Activated CD8-positive, alpha-beta T cell treated with anti-CD3 and anti-CD28 coated beads for 36 hours (primary cell): ENCODE data around the gene DNAJB11. TPM values are rescaled to one million over a fixed set of nuclear protein-coding genes. Genes with fewer than 3 reads are reported as not detected.
A peak's percentile ranks its signal among the peaks of the same experiment; 100 is the strongest.
"Not testable (repeated sequence)": the region's sequence is repeated elsewhere in the genome, so short reads cannot be mapped to it uniquely, and the experiment has no call there.

ENCODE experiments used
- ATAC-seq: fragments of 200-7000 bp; cut with Tn5 transposase; one replicate; pipeline ENCODE4 v1.10.0; 2021; ENCODE audit warnings: mild to moderate bottlenecking, moderate library complexity
- CTCF ChIA-PET: fragments of 350-600 bp; sonication (Branson Sonifier 250); formaldehyde crosslinking; loops from one replicate; lab custom pipeline; 2021; ENCODE audit warnings: antibody characterized with exemption; lab: Charles Lee
- POLR2A ChIA-PET: fragments of 350-600 bp; sonication (Branson Sonifier 250); formaldehyde crosslinking; loops from one replicate; lab custom pipeline; 2021; ENCODE audit warnings: antibody characterized with exemption; lab: Charles Lee
- DNase-seq: peaks from one replicate; pipeline ENCODE4 v3.0.0-alpha.2; 2020
- H3K27ac Mint-ChIP-seq: one replicate; pipeline ENCODE4 v1.8.0; 2021; ENCODE audit warnings: mild to moderate bottlenecking, mixed read lengths
- H3K27me3 Mint-ChIP-seq: one replicate; pipeline ENCODE4 v1.8.0; 2021; ENCODE audit warnings: mixed read lengths
- H3K36me3 Mint-ChIP-seq: one replicate; pipeline ENCODE4 v1.8.0; 2021; ENCODE audit warnings: low read depth, mixed read lengths
- H3K4me1 Mint-ChIP-seq: one replicate; pipeline ENCODE4 v1.8.0; 2021; ENCODE audit warnings: low read depth, mixed read lengths
- H3K4me3 Mint-ChIP-seq: one replicate; pipeline ENCODE4 v1.8.0; 2021; ENCODE audit warnings: mild to moderate bottlenecking, moderate library complexity, mixed read lengths
- H3K9me3 Mint-ChIP-seq: one replicate; pipeline ENCODE4 v1.8.0; 2021; ENCODE audit warnings: mixed read lengths
- CTCF ChIP-seq: fragments of 200-600 bp; IDR thresholded peaks from one replicate; pipeline ENCODE4 v1.8.0; 2022; ENCODE audit warnings: antibody characterized with exemption, mild to moderate bottlenecking
- intact Hi-C: fragments of 100-400 bp; cut with micrococcal nuclease; formaldehyde crosslinking; loops from one replicate; pipeline ENCODE4 v1.10.0; 2022
- total RNA-seq, 2 experiments: library from RNA; stranded (reverse); gene quantifications; one replicate each; pipeline ENCODE4 v1.2.3, GENCODE V29; 2021

DNAJB11 gene
- total RNA-seq, 2 experiments from 2014 or later, result 30.0 to 31.5 TPM

GRCh38 chr3:186530415-186530814 is 40.1 kb upstream of the DNAJB11 start:
- no peaks in the 10 kb centered on the region for H3K27me3 Mint-ChIP-seq
- intact Hi-C loops, result loop anchor here (10.0 kb wide), 1 partner anchor 116 kb away; no protein-coding TSS in a partner anchor
- ChIA-PET POLR2A (no interaction called here), CTCF (interaction anchor here (0.5 kb wide), 1 partner anchor 9 kb away, joined by 3 read pairs; no protein-coding TSS in a partner anchor)
- DNase-seq (peak; percentile 43), ATAC-seq (no peak)
- H3K27ac Mint-ChIP-seq, result no peak overlapping the region
- H3K4me3 Mint-ChIP-seq, result no peak overlapping the region
- H3K4me1 Mint-ChIP-seq, result peaks cover 67% of the 10 kb centered on the region
- H3K9me3 Mint-ChIP-seq, result no peaks in the 10 kb centered on the region
- H3K36me3 Mint-ChIP-seq, result peaks cover 16% of the 10 kb centered on the region
- TF ChIP-seq CTCF, result no peak

- DNase-seq, H3K27ac Mint-ChIP-seq, H3K27me3 Mint-ChIP-seq, ATAC-seq, H3K9me3 Mint-ChIP-seq, H3K4me3 Mint-ChIP-seq: not testable (repeated sequence)
- ChIA-PET CTCF (interaction anchor here (0.9 to 1.1 kb wide), 2 partner anchors 9 to 588 kb away, joined by 3 to 5 read pairs; no protein-coding TSS in a partner anchor), POLR2A (interaction anchor here (0.7 kb wide), 1 partner anchor 600 kb away, joined by 3 read pairs; no protein-coding TSS in a partner anchor)
- intact Hi-C loops, result loop anchor here (10.0 kb wide), 1 partner anchor 117 kb away; no protein-coding TSS in a partner anchor
- H3K36me3 Mint-ChIP-seq, result peaks cover 16% of the 10 kb centered on the region
- H3K4me1 Mint-ChIP-seq, result peaks cover 76% of the 10 kb centered on the region
Measured at GRCh38 chr3:186531694-186532093, 38.8 kb upstream of the DNAJB11 start.

GRCh38 chr3:186532598-186533072 is 37.9 kb upstream of the DNAJB11 start:
- no peak for TF ChIP-seq CTCF
- Mint-ChIP-seq H3K4me1 (peaks cover 85% of the 10 kb centered on the region), H3K9me3 (no peaks in the 10 kb centered on the region), H3K36me3 (peaks cover 15% of the 10 kb centered on the region), H3K27ac (peak overlapping the region; percentile 94), H3K4me3 (no peak overlapping the region), H3K27me3 (no peaks in the 10 kb centered on the region)
- POLR2A ChIA-PET, result interaction anchor here (0.7 to 3.5 kb wide), 5 partner anchors 13 to 601 kb away, joined by 3 to 32 read pairs (median 3); partner anchors contain the start of gene TBCCD1
- ATAC-seq (peak; percentile 6), DNase-seq (peak; percentile 39)
- CTCF ChIA-PET, result interaction anchor here (0.8 to 9.7 kb wide), 4 partner anchors 8 to 589 kb away, joined by 3 to 82 read pairs (median 4); no protein-coding TSS in a partner anchor
- intact Hi-C loops, result loop anchor here (10.0 kb wide), 1 partner anchor 118 kb away; no protein-coding TSS in a partner anchor

GRCh38 chr3:186534113-186534669 is 36.3 kb upstream of the DNAJB11 start:
- POLR2A ChIA-PET, result interaction anchor here (0.6 to 3.5 kb wide), 8 partner anchors 15 to 620 kb away, joined by 3 to 32 read pairs (median 6); partner anchors contain the start of genes DNAJB11, EIF4A2, TBCCD1 and TRA2B
- intact Hi-C loops, result loop anchor here (2.0 to 10.0 kb wide), 2 partner anchors 19 to 119 kb away; no protein-coding TSS in a partner anchor
- no peak for TF ChIP-seq CTCF
- Mint-ChIP-seq H3K27me3 (no peaks in the 10 kb centered on the region), H3K4me1 (peaks cover 92% of the 10 kb centered on the region), H3K36me3 (peaks cover 12% of the 10 kb centered on the region), H3K4me3 (peak overlapping the region; percentile 49), H3K27ac (peak overlapping the region; percentile 96), H3K9me3 (no peaks in the 10 kb centered on the region)
- peak; percentile 87 for ATAC-seq
- DNase-seq, result peak; percentile 73
- CTCF ChIA-PET, result interaction anchor here (0.7 to 9.7 kb wide), 14 partner anchors 16 to 873 kb away, joined by 3 to 82 read pairs (median 5); no protein-coding TSS in a partner anchor

- ATAC-seq, result no peak
- ChIA-PET POLR2A (interaction anchor here (0.7 to 1.3 kb wide), 6 partner anchors 8 to 560 kb away, joined by 3 to 4 read pairs (median 4); no protein-coding TSS in a partner anchor), CTCF (interaction anchor here (0.7 to 9.7 kb wide), 6 partner anchors 19 to 594 kb away, joined by 3 to 82 read pairs (median 11); no protein-coding TSS in a partner anchor)
- TF ChIP-seq CTCF, result no peak
- H3K27ac Mint-ChIP-seq, result peak overlapping the region; percentile 21
- H3K4me1 Mint-ChIP-seq, result peaks cover 88% of the 10 kb centered on the region
- DNase-seq, result no peak
- intact Hi-C loops, result loop anchor here (5.0 to 10.0 kb wide), 2 partner anchors 75 to 122 kb away; no protein-coding TSS in a partner anchor
- no peaks in the 10 kb centered on the region for H3K27me3 Mint-ChIP-seq
- H3K36me3 Mint-ChIP-seq, result peaks cover 6% of the 10 kb centered on the region
- H3K9me3 Mint-ChIP-seq, result no peaks in the 10 kb centered on the region
- no peak overlapping the region for H3K4me3 Mint-ChIP-seq
Measured at GRCh38 chr3:186536883-186537844, 33.4 kb upstream of the DNAJB11 start.
